Stimulated activated memory B cell treated with anti-CD40 and anti-IgM and Interleukin-4, amounts not matched to agents 10 μg/mL and 1 μg/mL and 100 μg/mL, for 72 hours (primary cell): ENCODE measurements around the gene SLC4A5.

Experiments used
- ATAC-seq: fragments of 150-1000 bp; cut with Tn5 transposase; 2 replicates; pipeline ENCODE4 v1.10.0; 2021
- H3K27ac Mint-ChIP-seq: one replicate; pipeline ENCODE4 v1.8.0; 2022; ENCODE audit warnings: mild to moderate bottlenecking, mixed read lengths
- H3K27me3 Mint-ChIP-seq: one replicate; pipeline ENCODE4 v1.8.0; 2022; ENCODE audit warnings: mixed read lengths
- H3K36me3 Mint-ChIP-seq: one replicate; pipeline ENCODE4 v1.8.0; 2022; ENCODE audit warnings: mixed read lengths
- H3K4me1 Mint-ChIP-seq: one replicate; pipeline ENCODE4 v1.8.0; 2022; ENCODE audit warnings: mixed read lengths
- H3K4me3 Mint-ChIP-seq: one replicate; pipeline ENCODE4 v1.8.0; 2022; ENCODE audit warnings: mild to moderate bottlenecking, moderate library complexity, mixed read lengths
- H3K9me3 Mint-ChIP-seq: one replicate; pipeline ENCODE4 v1.8.0; 2022; ENCODE audit warnings: mixed read lengths

The SLC4A5 gene

DNA sequence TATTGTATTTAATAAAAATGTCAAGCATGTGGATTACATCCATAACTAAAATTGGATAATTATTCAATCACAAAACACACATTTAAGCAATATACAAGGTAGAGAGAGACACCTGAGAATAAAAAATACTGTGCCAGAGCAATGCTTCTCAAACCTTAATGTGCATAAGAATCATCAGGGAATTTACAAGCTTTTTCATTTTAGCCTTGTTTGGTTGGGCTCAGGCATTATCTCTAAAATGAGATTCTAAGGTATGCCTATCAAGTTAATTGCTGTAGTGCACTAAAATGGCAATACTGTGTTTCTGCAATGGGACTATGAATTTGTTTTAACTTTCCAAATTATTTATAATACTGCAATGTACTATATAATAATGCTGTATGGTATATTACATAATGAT lies 165.5 kb downstream of the SLC4A5 start:
- ATAC-seq: no peak
- H3K9me3 Mint-ChIP-seq: no peaks in the 10 kb centered on the region
- H3K27me3 Mint-ChIP-seq: no peaks in the 10 kb centered on the region
- peak overlapping the region; percentile 85 for H3K4me3 Mint-ChIP-seq
- peak overlapping the region; percentile 98 for H3K27ac Mint-ChIP-seq
- peaks cover 34% of the 10 kb centered on the region for H3K36me3 Mint-ChIP-seq
- peaks cover 56% of the 10 kb centered on the region for H3K4me1 Mint-ChIP-seq

DNA sequence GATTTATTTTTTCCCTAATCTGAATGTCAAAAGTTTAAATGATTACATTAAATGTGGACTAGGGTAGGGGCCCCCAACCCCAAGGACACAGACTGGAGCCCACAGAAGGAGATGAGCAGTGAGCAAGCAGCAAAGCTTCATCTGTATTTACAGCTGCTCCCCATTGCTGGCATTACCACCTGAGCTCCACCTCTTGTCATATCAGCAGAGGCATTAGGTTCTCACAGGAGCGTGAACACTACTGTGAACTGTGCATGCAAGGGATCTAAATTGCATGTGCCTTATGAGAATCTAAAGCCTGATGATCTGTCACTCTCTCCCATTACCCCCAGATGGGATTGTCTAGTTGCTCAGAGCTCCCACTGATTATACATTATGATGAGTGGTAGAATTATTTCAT lies 168.3 kb downstream of the SLC4A5 start:
- H3K4me3 Mint-ChIP-seq: peak overlapping the region; percentile 83
- H3K27me3 Mint-ChIP-seq: no peaks in the 10 kb centered on the region
- ATAC-seq: no peak
- no peaks in the 10 kb centered on the region for H3K9me3 Mint-ChIP-seq
- peak overlapping the region; percentile 98 for H3K27ac Mint-ChIP-seq
- H3K36me3 Mint-ChIP-seq: peaks cover 51% of the 10 kb centered on the region
- H3K4me1 Mint-ChIP-seq: peaks cover 54% of the 10 kb centered on the region

DNA sequence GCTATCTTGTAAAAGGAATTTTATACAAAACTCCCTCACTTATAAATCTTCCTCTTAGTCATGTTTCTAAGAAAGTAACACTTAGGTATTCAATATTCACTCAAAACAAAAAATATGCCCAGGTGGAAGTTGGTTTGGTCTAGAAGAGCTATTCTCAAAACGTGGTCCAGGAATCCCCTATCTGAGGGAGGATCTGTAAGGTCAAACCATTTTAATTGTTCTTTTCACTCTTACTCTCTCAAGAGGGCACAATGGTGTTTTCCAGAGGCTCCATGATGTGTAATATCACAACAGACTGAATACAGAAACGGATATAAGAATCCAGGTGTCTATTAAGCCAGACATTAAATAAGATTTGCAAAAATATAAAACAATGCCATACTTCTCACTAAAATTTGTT lies 174.5 kb downstream of the SLC4A5 start:
- peaks cover 60% of the 10 kb centered on the region for H3K36me3 Mint-ChIP-seq
- ATAC-seq: peak; percentile 89
- H3K27me3 Mint-ChIP-seq: no peaks in the 10 kb centered on the region
- no peak overlapping the region for H3K4me3 Mint-ChIP-seq
- H3K4me1 Mint-ChIP-seq: peaks cover 41% of the 10 kb centered on the region
- H3K9me3 Mint-ChIP-seq: peaks cover 3% of the 10 kb centered on the region
- peak overlapping the region; percentile 73 for H3K27ac Mint-ChIP-seq
